Muscle layer of colon (tissue), 2 donors: Measurements from ENCODE around the gene DCST1.

Source experiments
- H3K27ac ChIP-seq: one replicate; pipeline ENCODE4 v1.7.0; 2013; ENCODE audit warnings: low read depth, mild to moderate bottlenecking, low read length, moderate library complexity
- H3K27me3 ChIP-seq, 2 donors: one replicate each; pipeline ENCODE4 v1.7.0; 2013; ENCODE audit warnings: low read length in 2 of 2, mild to moderate bottlenecking in 2 of 2; ENCODE audit not compliant: insufficient read depth in 2 of 2, control insufficient read depth in 1 of 2
- H3K36me3 ChIP-seq: one replicate; pipeline ENCODE4 v1.7.0; 2013; ENCODE audit warnings: mild to moderate bottlenecking, low read length; ENCODE audit not compliant: insufficient read depth
- H3K4me1 ChIP-seq: one replicate; pipeline ENCODE4 v1.7.0; 2013; ENCODE audit warnings: mild to moderate bottlenecking, low read length; ENCODE audit not compliant: insufficient read depth
- H3K4me3 ChIP-seq, 2 donors: one replicate each; pipeline ENCODE4 v1.7.0; 2013; ENCODE audit warnings: low read length in 2 of 2, low read depth in 1 of 2, mild to moderate bottlenecking in 1 of 2, moderate library complexity in 1 of 2
- H3K9ac ChIP-seq: one replicate; pipeline ENCODE4 v1.7.0; 2013; ENCODE audit warnings: low read length
- H3K9me3 ChIP-seq: one replicate; pipeline ENCODE4 v1.7.0; 2013; ENCODE audit warnings: mild to moderate bottlenecking, low read length
- donor health status: abdominal sarcoma.
- donor health status: Adenocarcinoma of cecum.

Gene DCST1

DNA sequence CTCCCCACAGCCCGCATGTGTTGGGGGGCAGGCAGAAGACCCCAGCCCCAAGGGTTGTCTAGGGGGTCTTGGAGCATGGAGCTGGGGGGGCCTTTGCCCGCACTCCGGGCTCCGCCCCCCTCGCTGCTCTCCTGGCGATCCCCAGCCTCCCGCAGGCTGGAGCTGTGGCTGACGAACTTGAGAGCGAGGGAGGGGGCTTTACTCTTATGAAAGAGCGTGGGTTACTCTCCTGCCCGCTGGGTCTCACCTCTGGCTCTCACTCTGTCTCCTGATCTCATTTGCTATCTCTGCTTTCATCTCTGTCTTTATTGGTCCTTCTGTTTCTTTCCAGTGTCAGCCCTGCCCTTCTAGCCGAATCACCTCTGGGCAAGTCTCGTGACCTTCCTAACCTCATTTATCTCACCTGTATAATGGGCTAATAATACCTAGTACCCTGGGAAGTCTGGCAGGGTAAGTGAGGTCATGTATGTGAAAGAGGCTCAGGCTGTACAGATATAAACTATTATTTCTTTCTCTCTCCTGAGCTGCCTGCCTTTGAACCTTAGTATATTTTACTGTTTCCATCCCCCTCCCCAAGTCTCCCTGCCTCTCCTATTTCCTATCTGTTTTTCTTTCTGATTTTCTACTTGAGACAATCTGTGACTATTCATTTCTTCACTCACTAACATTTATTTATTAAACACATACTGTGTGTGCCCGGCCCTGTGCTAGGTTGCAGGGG lies 30.6 kb downstream of the DCST1 start:
- Histone ChIP-seq H3K36me3 (peaks cover 10% of the 10 kb centered on the region), H3K4me1 (peaks cover 28% of the 10 kb centered on the region), H3K9ac (no peak overlapping the region)

GRCh38 chr1:155064832-155065429 lies 31.3 kb downstream of the DCST1 start:
- Histone ChIP-seq H3K36me3 (peaks cover 6% of the 10 kb centered on the region), H3K27me3 (peaks cover 0 to 8% of the 10 kb centered on the region in 2 donors), H3K9me3 (no peaks in the 10 kb centered on the region), H3K4me1 (peaks cover 28% of the 10 kb centered on the region), H3K27ac (no peak overlapping the region), H3K4me3 (no peak overlapping the region), H3K9ac (no peak overlapping the region)

More for the DNA sequence above, 30.6 kb downstream of the DCST1 start:
- Histone ChIP-seq H3K4me3 (peak overlapping the region; percentile 79 to 88), H3K27me3 (peaks cover 0 to 8% of the 10 kb centered on the region in 2 donors), H3K27ac (peak overlapping the region; percentile 78), H3K9me3 (no peaks in the 10 kb centered on the region)

- Histone ChIP-seq H3K9me3 (no peaks in the 10 kb centered on the region), H3K27me3 (peaks cover 0 to 6% of the 10 kb centered on the region in 2 donors), H3K4me1 (peaks cover 34% of the 10 kb centered on the region), H3K27ac (no peak overlapping the region), H3K4me3 (no peak overlapping the region), H3K36me3 (no peaks in the 10 kb centered on the region), H3K9ac (no peak overlapping the region)
These were observed 33.2 kb downstream of the DCST1 start for GRCh38 chr1:155066777-155067176.

GRCh38 chr1:155068599-155068998 lies 35.0 kb downstream of the DCST1 start:
- no peak overlapping the region for H3K4me3 ChIP-seq

DNA sequence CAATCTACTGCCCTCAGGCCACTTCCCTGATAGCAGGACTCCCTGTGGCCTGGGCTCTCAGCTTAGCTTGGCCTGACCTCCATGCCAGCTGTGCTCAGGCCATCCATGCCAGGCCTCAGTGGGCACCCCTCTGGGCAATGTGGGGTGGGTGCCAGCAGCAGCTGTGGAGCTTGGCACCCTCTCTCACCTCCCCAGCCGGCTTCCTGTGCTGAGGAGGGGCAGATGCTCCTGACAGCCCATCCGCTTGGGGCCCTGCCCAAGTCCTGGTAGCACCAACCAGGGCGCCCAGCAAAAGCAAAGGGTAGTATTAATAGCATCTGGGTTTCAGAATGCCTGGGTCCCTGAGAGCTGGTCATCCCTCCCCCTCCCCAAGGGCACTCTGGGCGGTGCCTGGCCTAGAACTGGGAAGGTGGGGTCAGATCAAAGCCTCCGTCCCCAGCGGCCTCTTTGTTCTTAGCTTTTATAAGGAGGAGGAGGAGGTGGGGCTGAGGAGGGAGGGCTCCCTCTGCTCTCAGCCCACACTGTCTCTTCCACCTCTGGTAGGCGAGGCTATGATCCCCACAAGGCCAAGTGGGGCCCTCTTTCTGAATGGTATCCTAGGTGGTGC lies 36.0 kb downstream of the DCST1 start:
- H3K9me3 ChIP-seq: no peaks in the 10 kb centered on the region
- H3K4me1 ChIP-seq: peaks cover 15% of the 10 kb centered on the region
- no peaks in the 10 kb centered on the region for H3K36me3 ChIP-seq
- peak overlapping the region; percentile 34 for H3K27ac ChIP-seq
- H3K9ac ChIP-seq: no peak overlapping the region
- no peaks in the 10 kb centered on the region for H3K27me3 ChIP-seq
- H3K4me3 ChIP-seq: no peak overlapping the region

More at GRCh38 chr1:155068599-155068998, 35.0 kb downstream of the DCST1 start:
- Histone ChIP-seq H3K9ac (no peak overlapping the region), H3K9me3 (no peaks in the 10 kb centered on the region), H3K27ac (no peak overlapping the region), H3K4me1 (peaks cover 21% of the 10 kb centered on the region), H3K36me3 (no peaks in the 10 kb centered on the region), H3K27me3 (no peaks in the 10 kb centered on the region)

DNA sequence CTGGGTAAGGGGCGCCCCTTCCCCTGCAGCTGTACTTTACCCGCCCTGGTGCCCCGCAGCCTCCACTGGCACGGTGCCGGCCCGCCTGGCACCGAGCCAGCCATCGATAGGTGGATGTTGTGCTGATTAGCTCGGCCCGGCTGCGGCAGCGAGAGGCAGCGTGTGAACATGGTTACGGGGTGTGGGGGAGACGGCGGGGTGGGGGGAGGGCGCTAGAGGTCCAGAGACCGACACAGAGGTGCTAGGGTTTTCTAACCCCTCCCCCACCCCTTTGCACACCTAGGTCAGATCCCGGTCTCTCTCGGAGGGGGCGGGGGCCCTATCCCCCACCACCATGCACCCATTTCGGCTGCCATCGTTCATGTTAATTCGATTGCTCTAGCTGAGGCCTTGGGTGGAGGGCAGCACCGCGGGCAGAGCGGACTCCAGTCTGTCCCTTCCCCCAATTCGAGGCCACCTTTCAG lies 36.6 kb downstream of the DCST1 start:
- no peaks in the 10 kb centered on the region for H3K36me3 ChIP-seq
- peak overlapping the region; percentile 51 to 68 for H3K4me3 ChIP-seq
- no peak overlapping the region for H3K27ac ChIP-seq
- H3K27me3 ChIP-seq: no peaks in the 10 kb centered on the region
- peaks cover 13% of the 10 kb centered on the region for H3K4me1 ChIP-seq
- H3K9me3 ChIP-seq: no peaks in the 10 kb centered on the region
- H3K9ac ChIP-seq: peak overlapping the region; percentile 35

DNA sequence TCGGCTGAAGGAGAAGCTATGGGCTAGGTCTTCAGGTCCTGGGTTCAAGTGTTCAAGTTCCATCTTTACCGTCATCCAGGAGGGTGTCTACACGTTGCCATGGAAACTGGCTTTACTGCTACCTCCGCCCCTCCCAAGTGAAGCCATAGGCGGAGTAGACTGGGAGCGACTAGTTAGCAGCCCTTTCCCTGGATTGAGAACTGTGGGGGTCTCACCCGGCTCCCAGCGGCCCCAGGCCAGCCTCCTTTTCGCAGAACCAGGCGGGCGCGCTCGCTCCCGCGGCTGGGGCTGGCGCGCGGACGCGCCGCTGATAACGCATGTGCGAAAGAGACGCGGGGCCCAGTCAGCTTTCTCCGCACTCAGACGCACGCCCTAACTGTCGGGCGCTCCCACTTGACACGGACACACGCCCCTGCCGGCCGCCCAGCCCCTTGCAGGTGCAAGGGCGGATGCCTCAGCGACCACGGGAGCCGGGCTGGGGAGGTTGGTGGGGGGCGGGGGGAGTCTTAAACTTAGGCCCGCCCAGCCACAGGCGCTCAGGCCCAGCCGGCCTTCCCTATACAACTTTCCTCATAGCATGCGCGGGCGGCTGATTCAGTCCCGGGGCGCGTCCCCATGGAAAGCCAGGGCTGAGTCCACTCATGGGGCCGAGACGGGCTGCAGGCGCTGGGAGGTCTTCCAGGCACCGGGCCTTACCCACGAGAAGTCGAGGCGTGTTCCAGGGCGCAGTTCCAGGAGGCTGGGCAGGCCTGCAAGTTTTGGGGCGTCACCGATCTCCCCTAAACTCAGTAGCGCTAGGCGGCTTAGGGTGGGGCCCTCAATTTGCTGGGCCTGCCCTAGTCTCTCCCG lies 37.3 kb downstream of the DCST1 start:
- H3K9ac ChIP-seq: peak overlapping the region; percentile 35
- peaks cover 13% of the 10 kb centered on the region for H3K4me1 ChIP-seq
- H3K36me3 ChIP-seq: no peaks in the 10 kb centered on the region
- H3K4me3 ChIP-seq: peak overlapping the region; percentile 51 to 68
- peak overlapping the region; percentile 28 for H3K27ac ChIP-seq
- no peaks in the 10 kb centered on the region for H3K27me3 ChIP-seq
- no peaks in the 10 kb centered on the region for H3K9me3 ChIP-seq

DNA sequence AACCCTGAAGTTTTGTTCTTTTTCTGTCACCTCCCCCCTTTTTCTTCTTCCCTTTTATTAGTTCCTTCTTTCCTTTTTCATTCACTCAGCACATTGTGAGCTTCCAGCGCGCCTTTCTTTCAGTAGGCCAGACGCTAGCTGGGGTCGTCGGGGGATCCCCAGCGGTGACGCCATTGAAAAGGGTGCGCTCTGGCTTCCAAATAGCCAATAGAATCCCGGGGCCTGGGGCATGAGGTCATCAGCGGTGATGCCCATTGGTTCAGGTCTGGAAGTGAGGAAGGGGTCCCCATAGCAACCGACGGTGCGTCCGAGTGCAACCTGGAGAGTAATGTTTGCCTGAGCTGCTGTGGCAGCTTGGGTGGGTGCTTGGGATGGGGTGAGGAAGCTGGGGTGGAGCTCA lies 38.1 kb downstream of the DCST1 start:
- Histone ChIP-seq H3K4me3 (no peak overlapping the region), H3K36me3 (no peaks in the 10 kb centered on the region), H3K9ac (no peak overlapping the region), H3K4me1 (peaks cover 13% of the 10 kb centered on the region), H3K27me3 (no peaks in the 10 kb centered on the region), H3K27ac (no peak overlapping the region), H3K9me3 (no peaks in the 10 kb centered on the region)

DNA sequence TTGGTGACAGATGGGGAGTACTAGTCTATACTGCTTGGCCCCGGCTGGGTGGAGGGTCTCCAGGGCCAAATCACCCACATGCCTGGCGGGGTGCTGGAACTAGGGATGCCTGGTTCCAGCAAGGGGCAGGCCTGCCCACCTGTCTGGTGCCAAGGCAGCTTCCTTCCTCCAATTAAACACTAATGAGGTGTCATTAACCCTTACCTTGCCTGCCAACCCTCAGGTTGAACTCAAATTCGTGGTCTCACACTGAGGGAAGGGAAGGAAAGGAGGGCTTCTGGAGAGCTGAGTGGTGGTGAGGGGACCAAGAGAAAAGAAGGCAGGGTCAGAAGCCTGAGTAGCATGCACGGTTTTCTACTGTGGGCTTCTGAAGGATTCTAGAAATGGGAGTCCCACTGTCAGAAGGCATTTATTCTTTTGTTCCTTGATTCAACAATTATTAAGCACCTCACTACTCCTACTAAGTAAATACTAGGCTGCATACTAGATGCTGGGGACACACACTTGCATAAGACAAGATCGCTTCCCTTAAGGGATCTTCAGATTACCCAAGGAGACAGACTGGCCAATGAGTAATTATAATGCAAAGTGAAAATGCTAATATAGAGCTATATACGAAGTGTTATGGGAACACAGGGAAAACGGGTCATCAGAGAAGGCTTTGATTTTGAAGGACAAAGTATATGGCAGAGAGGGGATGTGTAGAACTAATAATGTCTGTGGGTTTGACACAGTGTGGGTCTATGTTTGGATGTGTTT lies 39.1 kb downstream of the DCST1 start:
- Histone ChIP-seq H3K4me3 (no peak overlapping the region), H3K9me3 (no peaks in the 10 kb centered on the region), H3K4me1 (peaks cover 13% of the 10 kb centered on the region), H3K27me3 (no peaks in the 10 kb centered on the region), H3K27ac (no peak overlapping the region), H3K36me3 (no peaks in the 10 kb centered on the region), H3K9ac (no peak overlapping the region)

GRCh38 chr1:155073377-155074242 lies 40.0 kb downstream of the DCST1 start:
- no peak overlapping the region for H3K9ac ChIP-seq
- peaks cover 0 to 4% of the 10 kb centered on the region in 2 donors for H3K27me3 ChIP-seq
- peaks cover 13% of the 10 kb centered on the region for H3K4me1 ChIP-seq
- no peaks in the 10 kb centered on the region for H3K9me3 ChIP-seq
- no peak overlapping the region for H3K4me3 ChIP-seq
- H3K36me3 ChIP-seq: no peaks in the 10 kb centered on the region
- H3K27ac ChIP-seq: no peak overlapping the region
